SIG-M5 treated with dmso at 0.1 percent for 504 hours (cell line): ENCODE measurements around the gene PTPRM.

Source experiments
- DNase-seq: peaks from one replicate; lab custom pipeline; 2025; ENCODE audit not compliant: unreplicated experiment; lab: John Stamatoyannopoulos, UW

PTPRM gene

DNA sequence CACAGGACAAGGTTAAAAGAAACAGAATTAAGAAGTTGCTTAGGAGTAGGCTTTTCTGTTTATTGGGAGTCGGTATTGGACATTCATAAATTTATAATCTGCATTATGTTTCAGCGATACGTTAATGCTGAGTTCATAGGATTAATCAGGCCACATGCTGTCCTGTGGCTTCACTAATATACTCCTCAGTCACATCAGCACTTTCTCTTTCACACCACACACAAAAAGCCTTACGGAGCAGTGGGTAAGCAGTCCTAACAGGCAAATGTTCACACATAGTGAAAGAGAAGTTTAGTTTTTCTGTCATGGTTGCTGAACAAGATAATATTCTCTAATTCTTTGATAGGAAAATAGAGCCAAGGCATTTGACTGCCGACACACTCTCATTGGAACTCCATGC lies 630.4 kb downstream of the PTPRM start:
- DNase-seq: no peak

DNA sequence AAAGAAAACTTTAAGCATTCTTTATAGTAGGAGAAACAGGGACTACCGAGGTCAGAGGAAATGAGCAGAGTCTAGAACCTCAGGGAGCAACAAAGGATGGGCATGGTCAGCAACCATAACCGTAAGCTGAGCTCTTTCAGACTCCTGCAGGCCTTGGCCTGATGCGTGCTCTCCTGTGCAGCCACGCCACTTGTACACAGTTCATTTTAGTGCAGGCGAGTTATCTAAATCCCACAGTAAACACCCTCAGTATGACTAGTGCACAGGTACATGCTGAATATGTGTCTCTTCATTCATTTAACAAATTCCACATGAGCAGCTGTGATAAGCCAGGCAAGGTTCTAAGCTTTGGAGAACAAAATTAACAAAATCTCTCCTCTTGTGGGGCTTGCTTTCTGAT lies 640.9 kb downstream of the PTPRM start:
- DNase-seq: no peak

DNA sequence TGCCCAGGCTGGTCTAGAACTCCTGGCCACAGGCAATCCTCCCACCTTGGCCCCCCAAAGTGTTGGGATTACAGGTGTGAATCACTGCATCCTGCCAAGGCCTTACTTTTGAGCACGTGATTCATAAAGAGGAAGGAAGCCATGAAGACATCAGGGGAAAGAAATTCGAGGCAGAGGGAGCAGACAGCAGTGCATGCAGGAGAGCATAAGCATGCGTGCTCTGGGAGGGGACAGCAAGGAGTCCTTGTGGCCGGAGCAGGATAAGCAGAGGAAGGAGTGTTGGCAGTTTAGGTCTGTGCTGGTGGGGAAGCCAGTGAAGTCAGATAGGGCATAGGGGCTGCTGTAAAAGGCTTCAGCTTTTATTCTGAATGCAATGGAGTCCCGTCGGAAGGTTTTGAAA lies 641.6 kb downstream of the PTPRM start:
- DNase-seq: no peak

DNA sequence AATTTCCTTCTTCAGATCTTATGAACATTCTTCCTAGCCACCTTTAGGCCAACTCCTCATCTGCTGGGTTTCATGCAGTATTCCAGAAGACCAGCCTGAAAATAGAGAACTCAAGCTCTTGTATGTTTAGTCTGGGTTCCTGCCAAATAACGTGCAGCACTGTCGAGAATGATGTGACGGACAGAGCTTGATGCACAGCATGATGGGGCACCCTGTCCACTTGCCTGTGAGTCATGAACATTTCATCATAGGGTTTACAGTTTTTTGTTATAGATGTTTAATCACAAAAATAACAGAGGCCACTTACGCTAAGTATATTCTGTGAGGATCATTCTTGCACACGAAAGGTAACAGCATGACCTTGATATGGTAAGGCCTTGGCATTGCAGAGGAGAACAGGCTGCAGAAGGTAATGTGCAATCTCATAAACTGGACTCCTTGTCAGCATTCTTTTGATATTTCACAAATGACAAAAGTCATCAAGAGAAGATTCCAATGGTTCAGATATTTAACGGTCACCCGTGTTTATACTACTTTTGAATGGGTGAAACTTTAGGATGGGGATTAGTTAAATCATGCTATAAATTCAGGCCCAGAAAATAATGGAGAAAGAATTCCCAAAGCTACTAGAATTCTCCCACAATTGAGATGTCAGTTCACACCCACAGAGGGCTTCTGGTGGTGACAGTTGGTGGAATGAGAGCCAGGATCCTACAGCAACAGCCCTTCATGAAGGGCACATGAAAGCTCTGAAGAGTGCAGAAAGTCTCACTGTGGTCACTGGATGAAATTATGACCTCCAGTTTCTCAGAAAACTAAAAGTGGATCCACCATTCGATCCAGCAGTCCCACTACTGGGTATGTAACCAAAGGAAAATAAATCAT lies 646.0 kb downstream of the PTPRM start:
- no peak for DNase-seq

DNA sequence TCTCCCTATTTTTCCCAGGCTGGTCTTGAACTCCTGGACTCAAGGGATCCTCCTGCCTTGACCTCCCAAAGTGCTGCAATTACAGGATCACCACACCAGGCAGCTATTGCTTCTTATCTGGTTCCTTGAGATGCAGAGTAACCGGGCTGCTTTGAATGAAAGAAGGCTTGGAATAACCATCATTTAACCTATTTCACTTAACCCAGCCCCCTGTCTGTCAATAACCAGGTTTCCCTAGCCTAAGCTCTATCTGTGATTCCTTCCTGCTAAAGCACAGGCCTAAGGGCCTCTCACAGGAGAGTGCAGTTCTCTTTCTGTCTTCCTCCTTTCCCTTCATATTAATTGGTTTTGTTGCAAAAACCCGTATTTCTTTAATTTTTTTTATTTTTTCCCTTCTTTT lies 648.6 kb downstream of the PTPRM start:
- no peak for DNase-seq

DNA sequence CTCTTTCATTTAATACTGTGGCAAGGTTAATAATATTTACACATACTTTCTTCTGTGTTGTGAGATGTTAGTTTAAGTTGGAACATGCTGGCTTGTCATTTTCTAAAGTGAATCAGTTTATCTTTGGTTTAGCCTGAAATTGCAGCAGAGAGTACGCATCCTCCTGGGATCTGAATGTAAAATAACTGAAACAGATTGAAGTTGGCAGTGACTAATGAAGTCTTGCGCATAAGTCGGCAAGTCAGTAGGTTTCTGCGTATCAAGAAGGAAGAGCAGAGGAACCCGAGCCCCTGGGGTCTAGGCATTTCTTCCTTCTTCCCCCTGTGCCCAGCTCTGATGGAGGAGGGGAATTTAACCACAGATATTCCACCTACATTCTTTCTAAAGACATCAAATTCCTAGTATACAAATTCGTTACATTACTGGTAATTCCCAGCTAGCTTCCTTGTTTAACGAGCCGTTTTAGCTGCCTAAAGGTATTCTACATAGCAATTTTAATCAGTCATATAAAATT lies 650.0 kb downstream of the PTPRM start:
- DNase-seq: no peak

DNA sequence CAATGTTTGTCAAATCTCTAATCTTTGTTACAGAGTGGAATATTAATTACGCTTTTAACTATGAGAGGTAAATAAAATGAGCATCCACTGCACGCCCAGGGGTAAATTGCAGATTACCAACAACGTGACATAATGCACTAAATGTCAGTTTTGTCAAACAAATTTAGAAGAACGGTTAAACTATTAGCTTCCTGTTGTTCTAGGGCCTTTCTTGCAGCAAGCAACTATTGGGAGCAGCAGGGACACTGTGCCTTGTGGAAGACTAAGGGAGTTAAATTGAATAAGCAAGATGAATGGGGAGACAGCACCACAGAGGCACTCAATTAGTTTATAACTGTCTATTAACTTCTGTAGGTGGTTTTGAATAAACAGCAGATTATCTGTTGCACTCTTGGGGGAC lies 651.1 kb downstream of the PTPRM start:
- no peak for DNase-seq

DNA sequence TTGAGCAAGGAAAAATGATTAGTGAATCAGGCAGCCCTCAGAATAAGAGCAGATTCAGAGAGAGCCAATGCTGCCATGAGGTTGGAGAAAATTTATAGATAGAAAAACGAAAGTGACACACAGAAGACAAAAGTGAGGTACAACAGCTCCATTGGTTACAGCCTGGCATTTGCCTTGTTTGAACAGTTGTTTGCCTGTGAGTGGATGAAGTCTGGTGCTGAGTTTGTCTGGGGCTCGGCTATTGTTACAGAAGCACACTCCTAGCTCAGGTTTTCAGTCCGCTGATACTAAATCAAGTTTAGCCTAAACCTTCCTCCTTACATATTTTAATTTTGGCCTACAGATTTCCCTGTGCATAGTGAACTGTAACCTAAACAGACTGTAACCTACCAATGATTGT lies 654.3 kb downstream of the PTPRM start:
- DNase-seq: no peak

DNA sequence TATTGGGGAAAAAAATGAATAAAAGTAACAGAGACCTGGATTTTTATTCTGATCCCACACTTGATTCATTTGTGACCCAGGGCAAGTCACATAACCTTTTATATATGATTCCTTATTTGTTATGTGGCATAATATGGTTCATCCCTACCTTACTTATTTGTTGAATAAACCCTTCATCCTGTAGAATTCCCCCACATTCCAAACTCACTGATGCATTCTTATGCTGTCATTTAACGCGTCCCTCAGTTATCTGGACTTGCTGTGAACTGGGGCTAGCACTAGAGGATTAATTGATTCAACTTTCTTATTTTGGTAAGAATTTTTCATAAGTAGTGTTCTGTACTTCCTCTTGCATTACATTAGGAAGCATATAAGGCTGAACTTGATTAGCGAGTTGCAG lies 657.5 kb downstream of the PTPRM start:
- no peak for DNase-seq

DNA sequence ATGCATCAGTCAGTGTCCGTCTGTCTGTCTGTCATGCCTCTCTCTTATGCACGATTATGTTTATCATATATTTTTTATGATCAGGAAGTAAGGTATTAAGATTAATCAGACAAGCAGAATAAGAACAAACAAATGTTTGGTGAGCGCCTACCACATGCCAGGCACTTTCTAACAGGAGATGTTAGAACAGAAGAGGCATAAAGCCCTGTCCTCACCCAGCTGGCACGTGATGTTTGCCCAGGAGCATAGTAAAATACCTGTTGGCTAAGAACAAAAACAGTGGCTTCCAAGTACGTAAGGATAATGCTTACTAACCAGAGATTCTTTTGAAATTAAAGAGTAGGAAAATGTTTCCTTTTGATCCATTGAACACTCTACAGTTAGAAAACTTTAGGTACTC lies 661.9 kb downstream of the PTPRM start:
- no peak for DNase-seq

DNA sequence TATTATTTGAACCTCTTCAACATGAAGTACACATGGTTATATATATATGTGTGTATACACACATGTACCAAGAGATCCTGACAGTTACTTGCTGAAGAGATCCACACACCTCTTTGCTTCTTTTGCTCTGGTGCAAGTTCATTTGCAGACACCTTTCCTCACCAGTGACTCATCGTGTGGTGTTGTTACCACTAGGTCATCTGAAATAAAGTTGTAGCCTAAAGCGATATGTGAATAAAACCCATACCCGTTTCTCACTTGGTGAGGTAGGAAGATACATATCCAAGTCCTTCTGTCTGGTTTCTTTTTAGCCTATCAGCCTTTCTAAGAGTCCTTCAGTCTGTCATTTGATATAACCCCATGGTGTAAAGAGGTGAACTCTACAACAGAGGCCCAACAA lies 662.7 kb downstream of the PTPRM start:
- DNase-seq: no peak

DNA sequence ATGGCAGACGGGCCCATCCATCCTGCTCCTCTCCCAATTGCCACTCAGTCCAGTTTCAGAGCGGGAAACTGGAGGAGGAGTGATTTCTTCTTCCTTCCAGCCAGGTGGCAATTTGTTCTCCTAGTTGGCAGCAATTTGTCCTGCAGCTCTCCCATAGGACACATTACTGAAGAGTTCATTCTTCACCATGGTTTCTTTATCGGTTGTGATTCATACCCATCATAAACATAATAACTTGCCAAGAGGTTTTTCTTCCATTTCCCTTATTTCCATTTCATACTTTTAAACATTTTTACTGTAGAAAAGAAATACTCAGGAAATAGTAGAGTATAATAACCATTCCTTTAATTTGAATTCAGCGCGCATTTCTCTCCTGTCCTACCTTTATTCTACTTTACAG lies 664.2 kb downstream of the PTPRM start:
- DNase-seq: no peak

DNA sequence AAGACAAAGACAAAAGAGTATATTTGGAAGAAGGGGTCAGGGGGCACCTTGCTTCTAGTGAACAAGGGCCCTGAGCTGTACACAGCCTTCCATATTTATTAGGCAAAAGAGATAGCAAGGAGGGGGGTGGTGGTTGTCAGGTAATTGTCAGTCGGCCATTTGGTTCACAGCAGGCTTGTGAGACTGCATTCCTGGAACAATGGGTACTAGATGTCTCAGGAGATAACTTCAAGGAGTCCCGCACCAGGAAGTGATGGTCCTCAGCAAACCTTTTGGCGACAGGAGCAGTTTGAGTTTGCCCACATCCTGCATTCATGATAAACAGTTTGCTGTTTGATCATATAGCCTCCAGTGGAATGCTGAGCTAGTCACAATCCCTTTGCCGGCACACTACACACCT lies 665.7 kb downstream of the PTPRM start:
- no peak for DNase-seq

DNA sequence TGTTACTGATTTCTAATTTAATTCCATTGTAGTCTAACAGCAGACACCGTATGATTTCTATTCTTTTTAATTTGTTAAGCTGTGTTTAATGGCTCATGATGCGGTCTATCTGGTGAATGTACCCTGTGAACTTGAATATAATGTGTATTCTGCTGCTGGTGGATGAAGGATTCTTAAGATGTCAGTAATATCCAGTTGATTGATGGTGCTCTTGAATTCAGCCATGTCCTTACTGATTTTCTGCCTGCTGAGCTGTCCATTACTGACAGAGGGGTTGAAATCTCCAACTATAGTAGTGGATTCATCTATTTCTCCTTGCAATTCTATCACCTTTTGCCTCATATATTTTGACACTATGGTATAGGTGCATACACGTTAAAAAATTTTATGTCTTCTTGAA lies 668.8 kb downstream of the PTPRM start:
- DNase-seq: no peak

DNA sequence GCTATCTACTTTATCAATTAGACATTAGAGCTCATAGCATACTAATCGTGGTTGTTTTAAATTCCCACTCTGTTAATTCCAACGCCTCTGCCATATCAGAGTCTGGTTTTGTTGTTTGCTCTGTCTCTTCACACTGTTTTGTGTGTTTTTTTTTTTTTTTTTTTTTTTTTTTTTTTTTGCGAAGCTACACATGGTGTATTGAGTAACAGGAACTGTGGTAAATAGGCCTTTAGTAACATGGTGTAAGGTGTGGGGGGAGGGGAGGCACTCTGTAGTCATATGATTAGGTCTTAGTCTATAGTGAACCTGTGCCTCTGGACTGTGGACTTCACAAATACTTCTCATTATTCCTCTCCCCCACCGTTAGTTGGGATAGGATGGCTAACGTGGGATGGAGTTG lies 671.4 kb downstream of the PTPRM start:
- no peak for DNase-seq

DNA sequence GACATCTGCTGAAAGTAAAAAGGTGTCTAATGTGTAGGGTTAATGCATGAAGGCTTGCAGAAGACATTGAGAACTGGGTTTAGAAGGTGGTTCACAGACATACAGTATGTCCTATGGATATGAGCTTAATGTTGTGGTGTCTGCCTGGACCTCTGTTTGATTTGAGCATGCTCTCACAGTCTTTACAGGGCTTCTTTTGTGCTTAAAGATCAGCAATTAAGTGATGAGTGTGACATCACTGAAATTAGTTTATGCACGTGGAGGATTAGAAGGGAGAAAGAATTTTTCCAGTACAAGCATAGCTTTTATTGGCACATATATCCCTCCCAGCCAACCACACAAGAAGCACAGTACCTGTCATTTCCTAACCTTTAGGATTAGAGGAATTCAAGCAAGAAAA lies 674.6 kb downstream of the PTPRM start:
- DNase-seq: no peak

DNA sequence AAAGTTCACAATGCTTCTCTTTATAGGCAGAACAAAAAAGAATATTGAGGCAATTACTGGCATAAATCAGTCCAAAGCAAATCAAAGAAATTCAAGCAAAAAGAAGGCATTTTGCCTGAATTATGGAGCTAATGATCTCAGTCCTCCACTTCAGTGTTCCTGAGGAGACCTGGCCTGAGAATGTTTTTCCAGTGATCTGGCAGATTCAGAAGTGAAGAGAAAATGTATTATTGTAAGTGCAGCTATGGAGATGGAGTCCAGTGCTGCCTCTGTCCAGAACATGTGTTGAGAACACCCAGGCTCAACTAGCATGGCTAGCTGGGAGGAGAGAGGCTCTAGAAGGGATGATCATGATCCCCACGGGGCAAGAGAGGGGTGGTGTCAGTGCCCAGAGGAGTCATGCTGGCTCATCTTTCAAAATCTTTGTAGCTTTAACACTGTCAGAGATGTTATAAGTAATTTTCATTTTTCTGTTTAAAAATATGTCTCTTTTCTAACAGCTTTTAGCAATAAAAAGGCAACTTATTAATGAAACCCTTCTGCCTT lies 675.1 kb downstream of the PTPRM start:
- no peak for DNase-seq

DNA sequence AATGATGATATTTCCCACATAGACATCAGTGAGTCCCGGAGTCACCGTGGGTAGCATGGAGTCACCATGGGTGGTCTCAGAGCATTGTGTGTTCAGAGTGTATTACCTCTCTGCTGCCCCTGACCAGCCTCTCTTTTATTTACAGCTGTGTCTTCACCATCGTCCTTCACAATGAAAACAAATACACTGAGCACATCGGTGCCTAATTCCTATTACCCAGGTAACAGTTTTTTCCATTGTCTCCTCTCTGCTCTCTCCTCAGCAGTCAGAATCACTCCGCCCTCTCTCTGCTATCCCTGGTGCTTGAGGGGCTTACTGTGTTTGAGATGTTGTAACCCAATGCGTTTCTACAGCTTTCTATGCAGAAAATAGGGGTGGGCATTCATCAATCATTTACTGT lies 680.6 kb downstream of the PTPRM start:
- no peak for DNase-seq

DNA sequence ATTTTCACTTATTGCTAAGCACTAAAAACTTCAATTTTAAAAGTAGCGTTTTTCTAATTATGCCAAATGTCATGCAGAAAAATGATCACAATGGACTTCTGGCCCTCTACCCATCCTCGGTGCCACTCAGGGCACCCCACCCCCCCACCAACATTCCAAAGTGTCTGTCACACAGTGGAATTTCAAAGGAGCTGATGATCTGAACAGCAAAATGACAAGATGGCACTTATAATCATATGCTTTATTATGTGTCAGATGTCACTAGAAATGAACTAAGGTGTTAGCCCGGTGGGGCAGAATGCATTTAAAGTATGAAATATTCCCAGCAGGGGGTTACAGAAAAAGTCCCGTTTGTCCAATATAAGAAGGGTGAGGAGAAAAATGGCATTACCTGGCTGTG lies 681.5 kb downstream of the PTPRM start:
- DNase-seq: no peak

DNA sequence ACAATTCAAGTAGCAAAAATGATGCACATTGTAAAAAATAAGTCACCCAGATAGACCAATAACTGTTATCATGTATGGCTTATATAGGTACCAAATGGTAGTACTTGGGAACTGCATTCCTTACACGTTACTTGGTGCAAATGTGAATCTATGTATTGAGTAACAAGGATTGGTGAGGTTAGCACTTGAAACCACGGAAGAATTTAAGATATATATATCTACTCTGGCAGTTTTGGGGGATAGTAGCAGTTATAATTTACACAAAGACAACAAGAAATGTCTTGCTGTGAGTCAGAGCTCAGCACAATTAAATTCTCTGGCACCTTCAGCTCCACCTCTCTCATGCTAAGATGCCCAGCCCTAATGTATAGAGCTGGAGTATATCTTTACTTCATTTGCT lies 682.7 kb downstream of the PTPRM start:
- DNase-seq: no peak

DNA sequence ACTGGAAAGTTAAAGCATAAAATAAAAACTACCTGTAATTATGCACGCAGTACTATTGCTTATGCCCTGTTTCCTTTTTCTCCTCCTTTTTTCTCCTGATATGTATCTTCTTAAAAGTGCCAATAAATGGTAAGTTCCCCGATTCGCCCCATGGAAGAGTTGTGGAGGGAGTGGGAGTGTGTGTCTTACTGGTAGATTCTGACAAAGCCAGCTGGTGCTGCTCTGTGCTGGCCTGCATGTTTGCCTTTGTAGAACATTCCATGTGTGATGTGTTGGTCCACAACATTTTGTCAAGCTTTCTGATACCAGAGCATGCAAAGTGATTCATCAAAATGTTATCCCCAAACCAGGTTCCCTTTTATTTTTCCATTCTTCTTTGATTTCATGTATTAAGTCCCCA lies 685.3 kb downstream of the PTPRM start:
- DNase-seq: no peak

DNA sequence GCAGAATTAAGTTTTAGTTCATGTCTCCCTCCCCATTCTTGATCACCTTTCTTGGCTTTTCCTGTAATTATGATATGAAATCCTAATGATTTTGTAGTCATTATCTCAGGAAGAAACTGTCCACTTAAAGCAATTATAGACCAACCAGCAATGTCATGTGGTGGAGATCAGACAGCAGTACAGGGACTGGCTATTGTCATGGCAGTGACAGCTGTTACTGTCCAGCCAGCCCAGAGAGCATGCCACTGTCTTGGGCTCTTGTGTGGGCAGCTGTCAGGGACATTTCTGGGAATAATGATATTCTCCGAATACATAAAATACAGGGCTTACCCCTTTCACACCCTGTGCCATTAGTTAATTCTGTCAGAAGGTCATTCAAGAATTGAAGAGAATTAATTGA lies 686.8 kb downstream of the PTPRM start:
- no peak for DNase-seq

DNA sequence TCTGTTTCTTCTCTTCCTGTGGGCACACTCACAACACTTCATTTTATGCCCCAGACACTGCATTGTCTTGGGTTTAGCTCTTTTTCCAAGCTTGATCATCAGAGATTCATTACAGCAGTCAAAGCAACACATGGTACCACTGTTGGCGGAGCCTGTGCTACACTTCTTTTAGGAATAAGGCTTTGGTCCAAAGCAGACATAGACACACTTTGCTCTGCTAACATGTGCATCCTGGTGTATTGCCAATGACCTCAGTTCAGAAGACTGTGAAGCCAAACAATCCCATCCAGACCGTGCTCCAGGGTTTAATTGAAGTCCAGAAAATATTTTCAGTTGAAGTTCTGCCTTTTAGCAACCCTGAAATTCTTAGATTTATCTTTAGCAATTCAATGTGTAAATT lies 687.5 kb downstream of the PTPRM start:
- no peak for DNase-seq
